HEK293 (cell line): ENCODE measurements around the gene RPL35.
A peak's percentile ranks its signal among the peaks of the same experiment; 100 is the strongest.

Experiments
- FEZF1 ChIP-seq: fragments of 450-650 bp; formaldehyde crosslinking; IDR thresholded peaks from 2 replicates; pipeline ENCODE4 v1.5.1; 2016; ENCODE audit warnings: missing biosample characterization, missing genetic modification characterization
- GLIS2 ChIP-seq: fragments of 450-650 bp; formaldehyde crosslinking; IDR thresholded peaks from 2 replicates; pipeline ENCODE4 v1.5.1; 2016; ENCODE audit warnings: missing biosample characterization, missing genetic modification characterization
- KLF10 ChIP-seq: fragments of 450-650 bp; IDR thresholded peaks from 2 replicates; pipeline ENCODE4 v1.5.1; 2018; ENCODE audit warnings: missing biosample characterization, mild to moderate bottlenecking, missing genetic modification characterization
- PBX3 ChIP-seq: sonication (generic); formaldehyde crosslinking; IDR thresholded peaks from 2 replicates; pipeline ENCODE4 v1.8.1; 2022; ENCODE audit warnings: mild to moderate bottlenecking, moderate library complexity, missing genetic modification reagents
- ZBTB11 ChIP-seq: fragments of 450-650 bp; formaldehyde crosslinking; conservative IDR thresholded peaks from 2 replicates; pipeline ENCODE4 v1.5.1; 2016; ENCODE audit warnings: low read depth, missing biosample characterization, missing genetic modification characterization
- ZBTB17 ChIP-seq: fragments of 450-650 bp; formaldehyde crosslinking; IDR thresholded peaks from 2 replicates; pipeline ENCODE4 v1.5.1; 2016; ENCODE audit warnings: missing biosample characterization, missing genetic modification characterization
- ZBTB26 ChIP-seq: fragments of 450-650 bp; formaldehyde crosslinking; optimal IDR thresholded peaks from 2 replicates; pipeline ENCODE3; 2016; ENCODE audit warnings: missing biosample characterization, mild to moderate bottlenecking, missing genetic modification characterization
- ZBTB8A ChIP-seq: fragments of 450-650 bp; formaldehyde crosslinking; IDR thresholded peaks from 2 replicates; pipeline ENCODE4 v1.5.1; 2016; ENCODE audit warnings: missing biosample characterization, missing genetic modification characterization
- ZEB2 ChIP-seq: fragments of 450-650 bp; formaldehyde crosslinking; IDR thresholded peaks from 2 replicates; pipeline ENCODE4 v1.5.1; 2016; ENCODE audit warnings: missing biosample characterization, missing genetic modification characterization
- ZFHX2 ChIP-seq: fragments of 450-650 bp; formaldehyde crosslinking; conservative IDR thresholded peaks from 2 replicates; pipeline ENCODE4 v1.5.1; 2016; ENCODE audit warnings: missing biosample characterization, missing genetic modification characterization
- ZFP3 ChIP-seq: fragments of 450-650 bp; formaldehyde crosslinking; IDR thresholded peaks from 2 replicates; pipeline ENCODE4 v1.5.1; 2016; ENCODE audit warnings: low read depth, missing biosample characterization, missing genetic modification characterization
- ZIC2 ChIP-seq: fragments of 450-650 bp; formaldehyde crosslinking; IDR thresholded peaks from 2 replicates; pipeline ENCODE4 v1.5.1; 2016; ENCODE audit warnings: missing biosample characterization, missing genetic modification characterization
- ZNF2 ChIP-seq: fragments of 450-650 bp; formaldehyde crosslinking; IDR thresholded peaks from 2 replicates; pipeline ENCODE4 v1.5.1; 2016; ENCODE audit warnings: missing biosample characterization, missing genetic modification characterization
- ZNF335 ChIP-seq: fragments of 450-650 bp; formaldehyde crosslinking; conservative IDR thresholded peaks from 2 replicates; pipeline ENCODE4 v1.5.1; 2016; ENCODE audit warnings: missing biosample characterization, missing genetic modification characterization
- ZNF555 ChIP-seq: fragments of 450-650 bp; formaldehyde crosslinking; conservative IDR thresholded peaks from 2 replicates; pipeline ENCODE4 v1.5.1; 2017; ENCODE audit warnings: missing biosample characterization, mild to moderate bottlenecking, missing genetic modification characterization, inconsistent platforms
- ZNF639 ChIP-seq: fragments of 450-650 bp; formaldehyde crosslinking; IDR thresholded peaks from 2 replicates; pipeline ENCODE4 v1.5.1; 2016; ENCODE audit warnings: missing biosample characterization, missing genetic modification characterization
- ZNF654 ChIP-seq: fragments of 450-650 bp; formaldehyde crosslinking; IDR thresholded peaks from 2 replicates; pipeline ENCODE4 v1.5.1; 2016; ENCODE audit warnings: low read depth, missing biosample characterization, missing genetic modification characterization
- ZNF660 ChIP-seq: fragments of 450-650 bp; IDR thresholded peaks from 2 replicates; pipeline ENCODE4 v1.5.1; 2018; ENCODE audit warnings: missing biosample characterization, mild to moderate bottlenecking, missing genetic modification characterization
- TF ChIP-seq, protein P1 (sequence below): fragments of 450-650 bp; formaldehyde crosslinking; IDR thresholded peaks from 2 replicates; pipeline ENCODE4 v1.5.1; 2016; ENCODE audit warnings: missing biosample characterization, missing genetic modification characterization
- TF ChIP-seq, protein P2 (sequence below): fragments of 450-650 bp; formaldehyde crosslinking; IDR thresholded peaks from 2 replicates; pipeline ENCODE4 v1.5.1; 2016; ENCODE audit warnings: missing biosample characterization, missing genetic modification characterization, borderline replicate concordance
- TF ChIP-seq, protein P3 (sequence below): IDR thresholded peaks from 2 replicates; pipeline ENCODE4 v1.6.1; 2011; ENCODE audit warnings: mild to moderate bottlenecking, low read depth, low read length, borderline replicate concordance

The RPL35 gene

GRCh38 chr9:124868511-124869465 is 7.0 kb upstream of the RPL35 start (continued):
- TF ChIP-seq ZBTB8A (tag by site-specific recombination) (peak; percentile 19; the same call in 1 of the 2 replicates), KLF10 (tag by site-specific recombination) (peak; percentile 38; the same call in 1 of the 2 replicates), ZBTB11 (tag by site-specific recombination) (peak; percentile 69), ZNF660 (peak; percentile 55; the same call in 1 of the 2 replicates), GLIS2 (tag by site-specific recombination) (no peak), FEZF1 (tag by site-specific recombination) (no peak), ZNF555 (tag by site-specific recombination) (no peak), ZEB2 (tag by site-specific recombination) (peak; percentile 36; the same call in 1 of the 2 replicates), PBX3 (CRISPR knock-in tag) (0 out of 2 replicates have a peak, but pooled peaks have one; percentile 35), ZNF2 (0 out of 2 replicates have a peak, but pooled peaks have one; percentile 58), ZNF335 (peak; percentile 84), ZFHX2 (peak; percentile 83), ZBTB26 (tag by site-specific recombination) (peak; percentile 89), ZNF654 (tag by site-specific recombination) (no peak), ZFP3 (tag by site-specific recombination) (peak; percentile 85), ZIC2 (tag by site-specific recombination) (0 out of 2 replicates have a peak, but pooled peaks have one; percentile 13), ZBTB17 (tag by site-specific recombination) (peak; percentile 74), ZNF639 (tag by site-specific recombination) (0 out of 2 replicates have a peak, but pooled peaks have one; percentile 32)
- TF ChIP-seq, protein P1, sequence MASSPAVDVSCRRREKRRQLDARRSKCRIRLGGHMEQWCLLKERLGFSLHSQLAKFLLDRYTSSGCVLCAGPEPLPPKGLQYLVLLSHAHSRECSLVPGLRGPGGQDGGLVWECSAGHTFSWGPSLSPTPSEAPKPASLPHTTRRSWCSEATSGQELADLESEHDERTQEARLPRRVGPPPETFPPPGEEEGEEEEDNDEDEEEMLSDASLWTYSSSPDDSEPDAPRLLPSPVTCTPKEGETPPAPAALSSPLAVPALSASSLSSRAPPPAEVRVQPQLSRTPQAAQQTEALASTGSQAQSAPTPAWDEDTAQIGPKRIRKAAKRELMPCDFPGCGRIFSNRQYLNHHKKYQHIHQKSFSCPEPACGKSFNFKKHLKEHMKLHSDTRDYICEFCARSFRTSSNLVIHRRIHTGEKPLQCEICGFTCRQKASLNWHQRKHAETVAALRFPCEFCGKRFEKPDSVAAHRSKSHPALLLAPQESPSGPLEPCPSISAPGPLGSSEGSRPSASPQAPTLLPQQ (tag by site-specific recombination), result 0 out of 2 replicates have a peak, but pooled peaks have one; percentile 27
- TF ChIP-seq, protein P2, sequence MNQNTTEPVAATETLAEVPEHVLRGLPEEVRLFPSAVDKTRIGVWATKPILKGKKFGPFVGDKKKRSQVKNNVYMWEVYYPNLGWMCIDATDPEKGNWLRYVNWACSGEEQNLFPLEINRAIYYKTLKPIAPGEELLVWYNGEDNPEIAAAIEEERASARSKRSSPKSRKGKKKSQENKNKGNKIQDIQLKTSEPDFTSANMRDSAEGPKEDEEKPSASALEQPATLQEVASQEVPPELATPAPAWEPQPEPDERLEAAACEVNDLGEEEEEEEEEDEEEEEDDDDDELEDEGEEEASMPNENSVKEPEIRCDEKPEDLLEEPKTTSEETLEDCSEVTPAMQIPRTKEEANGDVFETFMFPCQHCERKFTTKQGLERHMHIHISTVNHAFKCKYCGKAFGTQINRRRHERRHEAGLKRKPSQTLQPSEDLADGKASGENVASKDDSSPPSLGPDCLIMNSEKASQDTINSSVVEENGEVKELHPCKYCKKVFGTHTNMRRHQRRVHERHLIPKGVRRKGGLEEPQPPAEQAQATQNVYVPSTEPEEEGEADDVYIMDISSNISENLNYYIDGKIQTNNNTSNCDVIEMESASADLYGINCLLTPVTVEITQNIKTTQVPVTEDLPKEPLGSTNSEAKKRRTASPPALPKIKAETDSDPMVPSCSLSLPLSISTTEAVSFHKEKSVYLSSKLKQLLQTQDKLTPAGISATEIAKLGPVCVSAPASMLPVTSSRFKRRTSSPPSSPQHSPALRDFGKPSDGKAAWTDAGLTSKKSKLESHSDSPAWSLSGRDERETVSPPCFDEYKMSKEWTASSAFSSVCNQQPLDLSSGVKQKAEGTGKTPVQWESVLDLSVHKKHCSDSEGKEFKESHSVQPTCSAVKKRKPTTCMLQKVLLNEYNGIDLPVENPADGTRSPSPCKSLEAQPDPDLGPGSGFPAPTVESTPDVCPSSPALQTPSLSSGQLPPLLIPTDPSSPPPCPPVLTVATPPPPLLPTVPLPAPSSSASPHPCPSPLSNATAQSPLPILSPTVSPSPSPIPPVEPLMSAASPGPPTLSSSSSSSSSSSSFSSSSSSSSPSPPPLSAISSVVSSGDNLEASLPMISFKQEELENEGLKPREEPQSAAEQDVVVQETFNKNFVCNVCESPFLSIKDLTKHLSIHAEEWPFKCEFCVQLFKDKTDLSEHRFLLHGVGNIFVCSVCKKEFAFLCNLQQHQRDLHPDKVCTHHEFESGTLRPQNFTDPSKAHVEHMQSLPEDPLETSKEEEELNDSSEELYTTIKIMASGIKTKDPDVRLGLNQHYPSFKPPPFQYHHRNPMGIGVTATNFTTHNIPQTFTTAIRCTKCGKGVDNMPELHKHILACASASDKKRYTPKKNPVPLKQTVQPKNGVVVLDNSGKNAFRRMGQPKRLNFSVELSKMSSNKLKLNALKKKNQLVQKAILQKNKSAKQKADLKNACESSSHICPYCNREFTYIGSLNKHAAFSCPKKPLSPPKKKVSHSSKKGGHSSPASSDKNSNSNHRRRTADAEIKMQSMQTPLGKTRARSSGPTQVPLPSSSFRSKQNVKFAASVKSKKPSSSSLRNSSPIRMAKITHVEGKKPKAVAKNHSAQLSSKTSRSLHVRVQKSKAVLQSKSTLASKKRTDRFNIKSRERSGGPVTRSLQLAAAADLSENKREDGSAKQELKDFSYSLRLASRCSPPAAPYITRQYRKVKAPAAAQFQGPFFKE (tag by site-specific recombination), result no peak
- TF ChIP-seq, protein P3, sequence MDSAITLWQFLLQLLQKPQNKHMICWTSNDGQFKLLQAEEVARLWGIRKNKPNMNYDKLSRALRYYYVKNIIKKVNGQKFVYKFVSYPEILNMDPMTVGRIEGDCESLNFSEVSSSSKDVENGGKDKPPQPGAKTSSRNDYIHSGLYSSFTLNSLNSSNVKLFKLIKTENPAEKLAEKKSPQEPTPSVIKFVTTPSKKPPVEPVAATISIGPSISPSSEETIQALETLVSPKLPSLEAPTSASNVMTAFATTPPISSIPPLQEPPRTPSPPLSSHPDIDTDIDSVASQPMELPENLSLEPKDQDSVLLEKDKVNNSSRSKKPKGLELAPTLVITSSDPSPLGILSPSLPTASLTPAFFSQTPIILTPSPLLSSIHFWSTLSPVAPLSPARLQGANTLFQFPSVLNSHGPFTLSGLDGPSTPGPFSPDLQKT, result peak; percentile 64; the same call in 1 of the 2 replicates
